ENCODE results near the gene NCOR1.

GRCh38 chr17:16199093-16199492 is 16.2 kb downstream of the NCOR1 start:
- TF ChIP-seq CTCF (conservative IDR thresholded peaks at IDR 0.05; ENCODE audit: low read length) (no peak), EZH2phosphoT487 (IDR thresholded peaks at IDR 0.05; ENCODE audit: borderline replicate concordance, low read depth, low read length) (no peak)

Measured in OCI-LY7 (cell line).